HG02943 (cell line): ENCODE measurements around the gene UROC1.

Experiments
- ATAC-seq: cut with Tn5 transposase; IDR thresholded peaks from one replicate; pipeline ENCODE4 v1.9.1; 2021; ENCODE audit warnings: mild to moderate bottlenecking, low read depth, moderate library complexity; ENCODE audit not compliant: unreplicated experiment

UROC1 gene

DNA sequence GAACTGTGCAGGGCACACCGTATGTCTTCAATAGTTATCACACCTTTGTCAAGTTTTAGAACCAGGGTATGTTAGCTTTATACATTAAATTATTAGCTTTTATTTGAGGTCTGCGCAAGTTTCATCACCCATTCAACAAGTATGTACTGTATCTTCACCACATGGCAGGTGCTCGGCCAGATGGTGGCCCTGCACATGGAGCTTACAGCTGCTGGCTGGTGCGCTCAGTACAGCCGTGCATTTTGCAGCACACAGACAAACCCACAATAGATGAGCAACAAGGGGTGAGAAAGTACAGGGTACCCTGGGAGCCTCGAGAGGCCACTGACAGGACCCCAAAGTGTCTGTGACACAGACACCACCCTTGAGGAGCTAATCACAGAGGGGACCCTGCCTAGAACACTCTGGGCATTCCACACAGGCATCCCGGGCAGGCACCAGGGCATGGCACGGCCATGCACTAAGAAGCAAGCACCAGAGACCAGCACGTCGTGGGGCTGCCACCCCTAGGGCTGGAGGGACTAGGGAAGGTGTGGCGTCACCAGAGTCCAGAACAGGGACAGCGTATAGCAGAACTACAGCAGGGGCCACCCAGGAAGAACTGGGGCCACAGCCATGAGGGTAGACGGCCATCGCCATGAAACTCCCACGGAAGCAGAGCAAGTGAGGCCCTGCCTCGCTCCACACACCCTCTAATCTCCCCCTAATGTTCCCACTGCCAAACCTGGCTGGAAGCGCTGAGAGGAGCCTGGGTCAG is 69.3 kb downstream of the UROC1 start:
- ATAC-seq = no peak

DNA sequence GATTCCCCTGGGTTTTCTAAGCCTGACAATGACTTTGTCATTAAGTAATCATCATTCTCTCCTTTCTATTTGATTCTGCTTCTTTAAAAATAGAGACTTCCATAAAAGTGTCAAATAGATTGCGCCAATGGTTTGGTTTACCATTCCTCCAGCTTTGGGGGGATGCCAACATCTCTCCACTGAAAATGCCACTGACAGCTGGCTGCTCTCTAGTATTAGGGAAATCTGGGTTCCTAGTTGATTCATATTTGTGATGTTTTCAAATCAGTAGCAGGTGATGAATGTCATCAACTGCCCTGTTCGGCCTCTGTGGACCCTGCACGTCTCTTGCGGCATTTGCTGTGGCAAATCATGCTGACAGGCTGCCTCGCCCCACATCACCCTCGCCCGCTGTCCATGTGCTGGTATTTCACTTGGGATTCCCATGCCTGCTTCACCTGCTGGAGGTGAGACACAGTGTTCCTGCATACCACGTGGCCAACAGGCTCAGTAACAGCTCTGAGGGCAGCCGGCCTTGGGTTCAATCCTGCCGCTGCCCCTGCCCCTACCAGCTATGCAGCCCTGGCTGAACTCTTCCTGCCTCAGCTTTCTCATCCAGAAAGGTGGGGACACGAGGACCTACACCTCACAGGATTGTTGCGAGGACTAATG is 70.0 kb downstream of the UROC1 start:
- no peak for ATAC-seq

DNA sequence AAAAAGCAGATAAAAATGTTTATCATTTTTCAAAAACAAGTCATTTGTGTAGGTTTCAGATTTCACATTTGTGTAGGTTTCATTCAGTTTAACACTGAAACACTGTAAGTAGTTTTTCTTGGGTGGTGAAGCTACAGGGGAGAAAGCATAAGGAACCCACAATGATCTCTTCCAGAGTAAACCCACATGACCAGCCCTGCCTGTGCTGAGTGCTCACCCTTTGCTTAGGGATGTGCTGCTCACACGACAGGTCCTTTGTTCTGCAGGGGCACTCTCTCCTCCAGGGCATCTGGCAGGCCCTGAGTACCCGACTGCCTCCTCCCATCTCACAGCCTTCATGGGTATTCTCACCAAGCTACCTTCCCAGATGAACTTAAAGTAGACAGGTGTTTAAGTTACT is 70.8 kb downstream of the UROC1 start:
- ATAC-seq = no peak

DNA sequence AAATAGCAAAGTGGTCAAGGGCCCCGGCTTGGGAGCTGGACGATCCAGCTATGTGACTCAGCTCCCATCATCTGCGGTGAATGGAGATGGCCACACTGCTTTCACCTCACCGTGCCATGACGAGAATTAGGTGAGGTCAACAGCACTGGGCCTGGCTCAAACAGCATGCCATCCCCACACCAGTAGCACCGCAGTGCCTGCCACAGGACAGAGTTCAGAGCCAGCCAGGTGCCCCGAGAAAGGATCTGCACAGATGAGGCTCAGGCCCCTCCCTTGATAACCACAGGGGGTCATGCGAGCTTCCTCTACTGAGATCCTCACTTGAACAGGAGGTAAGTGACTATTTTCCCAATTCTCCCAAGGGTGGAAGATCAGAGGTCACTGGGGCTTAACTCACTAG is 71.3 kb downstream of the UROC1 start:
- ATAC-seq = no peak

DNA sequence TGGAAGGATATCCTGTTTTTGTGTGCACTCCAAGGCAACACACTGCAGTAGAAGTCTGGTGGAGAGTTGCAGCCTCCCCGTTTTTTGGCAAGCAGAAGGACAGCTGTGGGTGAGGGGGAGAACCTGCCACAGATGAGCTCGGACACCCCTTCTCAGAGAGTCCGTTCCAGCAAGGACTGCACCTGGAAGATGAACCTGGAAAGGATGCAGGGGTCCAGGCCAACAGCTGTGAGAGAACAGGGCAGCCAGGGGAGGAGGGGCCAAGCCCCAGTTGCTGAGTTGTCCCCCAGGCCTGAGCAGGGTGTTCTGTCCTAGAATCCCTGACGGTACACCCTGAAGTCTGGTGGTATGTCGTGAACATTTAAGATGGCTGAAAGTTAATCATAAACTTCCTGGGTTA is 72.1 kb downstream of the UROC1 start:
- ATAC-seq = no peak

DNA sequence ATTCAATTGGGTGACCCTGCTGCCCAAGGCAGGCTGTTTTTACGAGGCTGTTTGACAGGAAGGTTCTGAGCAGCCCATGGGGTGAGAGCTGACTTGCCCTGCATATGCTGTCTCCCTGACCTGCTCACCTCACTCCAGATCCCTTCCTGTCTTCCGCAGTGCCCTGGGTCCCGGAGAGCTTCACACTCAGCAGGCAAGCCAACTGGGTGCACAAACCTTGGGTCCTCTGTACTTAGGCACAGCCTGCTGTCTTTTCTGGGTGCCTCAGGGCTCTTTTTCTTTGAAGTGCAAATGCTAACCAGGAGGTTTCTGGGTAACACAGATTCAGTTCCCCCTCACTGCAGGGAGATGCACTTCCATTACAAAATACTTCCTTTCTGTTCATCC is 74.7 kb downstream of the UROC1 start:
- no peak for ATAC-seq

DNA sequence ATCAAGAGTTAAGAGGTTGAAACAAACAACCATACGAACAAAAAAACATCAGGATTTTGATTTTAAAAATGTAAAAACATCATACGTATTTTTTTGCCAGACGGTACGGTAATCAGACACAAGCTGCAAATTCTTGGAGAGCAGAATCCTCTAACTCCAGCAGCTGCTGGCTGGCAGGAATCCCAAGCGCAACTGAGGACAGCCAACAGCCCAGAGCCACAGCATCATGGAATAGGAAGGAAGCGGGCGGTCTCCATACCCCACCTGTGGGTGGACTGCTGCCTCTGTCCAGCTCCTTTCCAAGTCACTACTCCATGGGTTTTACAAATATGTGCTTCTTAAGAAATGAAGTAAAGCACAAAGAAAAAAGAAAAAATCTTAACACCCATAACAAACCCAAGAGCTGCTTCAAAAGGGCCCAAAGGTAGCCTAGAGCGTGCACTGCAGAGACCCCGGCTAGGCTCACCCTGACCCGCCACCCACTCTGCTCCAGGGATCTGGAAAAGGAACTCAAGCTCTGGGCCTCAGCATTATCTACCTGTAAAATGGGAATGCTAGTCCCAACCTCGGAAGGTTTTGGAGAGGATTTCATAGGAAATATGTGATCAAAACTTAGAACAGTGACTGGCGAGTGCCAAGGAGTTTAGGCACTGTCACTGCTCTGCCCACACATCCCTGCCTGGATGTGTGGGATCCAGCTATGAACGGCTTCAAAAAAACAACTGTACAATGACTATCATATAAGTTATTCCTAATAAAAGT is 75.3 kb downstream of the UROC1 start:
- ATAC-seq = no peak

DNA sequence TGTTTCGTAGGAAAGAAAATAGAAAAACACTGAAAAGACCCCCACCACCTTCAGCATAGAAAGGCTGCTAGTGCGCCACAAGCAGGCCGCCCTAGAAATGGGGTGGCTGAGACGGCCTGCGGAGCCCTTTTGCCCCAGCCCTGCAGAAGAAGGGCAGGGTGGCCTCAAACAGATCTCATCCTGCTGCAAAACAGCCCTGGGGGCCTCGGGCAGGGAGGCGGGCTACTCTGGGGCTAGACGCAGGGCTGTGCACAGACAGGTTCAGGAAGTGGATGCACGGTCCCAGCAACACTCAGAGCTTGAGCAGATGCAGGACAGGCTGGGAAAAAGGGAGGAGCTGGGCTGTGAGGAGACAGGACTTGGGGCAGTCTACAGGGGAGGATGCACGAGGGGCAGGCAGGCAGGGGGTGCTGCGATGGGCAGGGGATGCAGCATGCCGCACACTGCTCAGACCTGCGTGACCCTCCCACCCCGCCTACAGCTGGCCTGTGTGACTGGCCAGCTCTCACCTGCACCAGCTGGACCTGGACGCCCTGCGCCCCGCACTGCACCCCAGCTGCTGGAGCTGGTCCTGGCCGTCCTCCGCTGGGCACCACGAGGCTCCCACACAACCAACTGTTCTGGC is 76.2 kb downstream of the UROC1 start:
- ATAC-seq = no peak

DNA sequence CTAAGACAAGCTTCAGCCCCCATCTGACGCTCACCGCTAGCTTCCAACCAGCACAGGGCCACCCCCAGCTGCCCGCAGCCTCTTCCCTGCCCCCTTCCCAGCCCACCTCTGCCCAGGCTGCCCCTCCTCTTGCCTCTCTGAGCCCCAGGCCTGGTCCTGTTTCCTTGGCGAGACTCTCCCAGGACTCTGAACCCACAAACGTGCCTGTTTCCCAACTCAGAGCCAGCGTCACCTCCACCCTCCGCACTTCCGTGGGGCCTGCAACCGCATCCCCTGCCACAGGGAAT is 76.9 kb downstream of the UROC1 start:
- ATAC-seq = no peak

DNA sequence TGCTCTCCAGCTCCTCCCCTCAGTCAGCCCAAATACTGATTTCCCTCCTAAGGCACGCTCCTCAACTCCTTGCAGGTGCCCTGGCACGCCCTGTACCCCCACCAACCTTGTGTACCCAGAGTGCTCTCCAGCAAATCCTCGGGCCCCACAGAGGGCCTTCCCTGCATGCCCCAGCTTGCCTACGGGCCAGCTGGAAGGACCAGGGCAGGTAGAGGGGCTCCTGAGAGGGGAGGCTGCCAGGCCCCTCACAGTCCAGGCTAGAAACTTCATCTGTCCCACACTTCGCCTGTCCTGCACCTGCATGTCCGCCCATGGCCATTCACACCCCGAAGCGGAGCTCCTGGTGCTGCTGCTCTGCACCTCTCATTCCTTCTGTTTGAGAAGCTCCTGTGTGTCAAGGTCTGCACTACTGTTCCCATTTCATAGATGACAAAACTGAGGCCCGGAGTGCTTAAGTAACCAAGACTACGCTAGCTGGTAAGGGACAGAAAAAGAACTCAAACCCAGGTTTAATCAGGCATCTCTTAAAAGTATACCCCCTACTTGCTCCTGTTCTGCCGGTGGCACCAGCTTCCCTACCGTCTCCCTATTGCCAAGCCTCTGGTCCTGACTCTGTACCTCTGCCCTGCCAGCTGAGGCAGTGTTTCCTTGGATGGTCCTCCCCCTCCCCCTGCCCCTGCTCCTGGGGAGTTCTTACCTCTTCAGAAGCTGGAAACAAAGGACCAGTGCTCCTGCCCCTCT is 77.4 kb downstream of the UROC1 start:
- no peak for ATAC-seq

DNA sequence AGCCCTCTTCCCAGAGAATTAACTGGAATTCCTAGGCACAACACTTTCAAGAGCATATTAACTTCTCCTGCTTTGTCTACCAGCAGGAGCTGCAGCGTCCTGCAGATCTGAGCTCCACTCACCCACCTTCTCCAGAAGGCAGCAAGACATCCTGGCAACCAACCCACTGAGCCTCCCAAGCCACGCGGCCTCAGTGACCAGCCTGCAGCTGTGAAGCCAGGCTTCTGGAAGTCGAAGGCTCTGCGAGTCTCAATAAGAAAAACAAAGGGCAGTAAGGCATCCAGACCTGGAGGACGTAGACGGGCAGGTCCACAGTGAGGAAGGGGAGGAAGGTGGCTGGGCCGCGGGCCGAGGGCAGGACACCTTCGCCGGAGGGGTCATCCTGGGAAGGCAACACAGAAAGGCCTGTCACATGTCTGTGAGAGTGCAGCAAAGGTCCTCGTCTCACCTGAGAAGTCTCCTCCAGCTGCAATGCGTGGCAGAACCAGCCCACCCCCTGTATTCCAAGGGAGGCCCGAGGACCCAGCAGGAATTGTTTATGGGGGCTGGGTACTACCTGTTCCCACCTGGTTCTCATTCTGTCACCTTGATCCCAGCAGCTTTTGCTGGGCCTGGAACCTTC is 78.1 kb downstream of the UROC1 start:
- no peak for ATAC-seq

DNA sequence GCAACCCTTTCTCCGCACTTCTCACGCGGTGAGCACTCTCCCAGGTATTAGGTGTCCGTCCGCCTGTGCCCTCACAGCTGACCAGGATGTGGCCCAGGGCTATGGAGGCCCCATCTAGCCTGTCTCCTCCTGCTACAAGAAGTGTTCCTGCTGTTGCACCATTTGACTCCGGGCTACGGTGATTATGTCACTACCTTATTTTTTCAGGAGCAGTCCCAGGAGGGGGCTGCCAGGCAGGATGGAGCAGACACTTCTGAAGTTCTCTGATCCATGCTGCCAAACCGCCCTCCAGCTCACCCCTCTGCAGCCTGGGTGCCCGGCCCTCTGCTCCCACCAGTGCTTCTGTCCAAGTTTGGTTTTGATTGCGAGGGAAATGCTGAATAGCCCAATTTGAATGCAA is 78.8 kb downstream of the UROC1 start:
- no peak for ATAC-seq

DNA sequence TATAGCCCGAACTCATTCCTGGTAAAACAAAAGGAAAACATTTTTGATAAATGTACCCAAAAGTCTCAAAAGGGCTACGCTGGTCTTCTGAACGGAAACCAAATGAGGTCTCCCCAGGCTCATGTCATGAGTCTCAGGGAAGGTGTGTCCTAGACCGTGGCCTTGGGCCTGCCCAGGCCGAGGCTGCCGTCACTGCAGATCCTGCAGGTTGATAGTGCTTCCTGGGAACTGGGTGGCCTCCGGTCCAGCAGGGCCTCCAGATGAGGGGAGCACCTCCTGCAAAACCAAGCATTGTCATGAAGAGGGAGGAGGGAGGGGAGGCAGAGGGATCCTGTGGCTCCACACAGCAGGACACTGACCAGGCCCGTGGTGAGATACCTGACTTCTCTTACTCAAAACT is 79.4 kb downstream of the UROC1 start:
- ATAC-seq = no peak

DNA sequence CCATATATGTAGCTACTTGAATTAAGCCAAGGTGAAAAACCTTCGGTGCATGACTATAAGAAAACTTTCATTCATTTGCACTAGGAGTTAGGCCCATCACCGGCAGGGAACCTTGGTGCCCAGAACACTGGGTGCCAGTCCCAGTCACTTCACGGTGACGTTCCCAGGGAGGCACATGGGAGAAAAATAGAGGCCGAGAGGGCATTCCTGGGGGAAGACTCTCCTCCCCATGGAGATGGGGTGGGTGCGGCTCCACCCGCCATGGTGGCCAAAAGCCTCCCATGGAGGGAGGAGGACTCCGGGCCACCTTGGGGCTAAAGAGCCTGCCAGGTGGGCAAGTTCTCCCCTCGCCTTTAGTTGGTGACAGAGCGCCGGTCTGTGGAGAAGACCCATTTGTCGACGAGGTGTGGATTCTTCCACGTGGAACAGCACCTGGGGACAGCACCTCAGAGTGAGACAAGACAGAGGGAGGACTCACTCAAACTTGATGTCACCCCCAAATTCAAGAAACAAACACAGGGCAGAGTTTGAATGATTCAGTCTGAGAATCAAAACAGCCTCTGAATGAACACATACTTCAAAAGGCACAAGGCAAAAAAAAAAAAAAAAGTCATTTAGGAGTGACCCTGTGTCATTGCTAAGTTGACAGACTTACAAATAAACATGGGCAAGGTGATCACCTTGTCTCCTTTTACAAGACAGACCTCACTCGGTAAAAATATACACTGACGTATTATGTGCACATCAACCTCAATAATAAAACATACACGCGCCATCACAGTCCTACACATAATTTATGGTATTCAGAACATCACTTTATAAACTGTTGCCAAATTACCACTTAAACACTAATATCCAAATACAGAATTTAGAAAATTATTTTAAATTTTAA is 80.5 kb downstream of the UROC1 start:
- no peak for ATAC-seq

DNA sequence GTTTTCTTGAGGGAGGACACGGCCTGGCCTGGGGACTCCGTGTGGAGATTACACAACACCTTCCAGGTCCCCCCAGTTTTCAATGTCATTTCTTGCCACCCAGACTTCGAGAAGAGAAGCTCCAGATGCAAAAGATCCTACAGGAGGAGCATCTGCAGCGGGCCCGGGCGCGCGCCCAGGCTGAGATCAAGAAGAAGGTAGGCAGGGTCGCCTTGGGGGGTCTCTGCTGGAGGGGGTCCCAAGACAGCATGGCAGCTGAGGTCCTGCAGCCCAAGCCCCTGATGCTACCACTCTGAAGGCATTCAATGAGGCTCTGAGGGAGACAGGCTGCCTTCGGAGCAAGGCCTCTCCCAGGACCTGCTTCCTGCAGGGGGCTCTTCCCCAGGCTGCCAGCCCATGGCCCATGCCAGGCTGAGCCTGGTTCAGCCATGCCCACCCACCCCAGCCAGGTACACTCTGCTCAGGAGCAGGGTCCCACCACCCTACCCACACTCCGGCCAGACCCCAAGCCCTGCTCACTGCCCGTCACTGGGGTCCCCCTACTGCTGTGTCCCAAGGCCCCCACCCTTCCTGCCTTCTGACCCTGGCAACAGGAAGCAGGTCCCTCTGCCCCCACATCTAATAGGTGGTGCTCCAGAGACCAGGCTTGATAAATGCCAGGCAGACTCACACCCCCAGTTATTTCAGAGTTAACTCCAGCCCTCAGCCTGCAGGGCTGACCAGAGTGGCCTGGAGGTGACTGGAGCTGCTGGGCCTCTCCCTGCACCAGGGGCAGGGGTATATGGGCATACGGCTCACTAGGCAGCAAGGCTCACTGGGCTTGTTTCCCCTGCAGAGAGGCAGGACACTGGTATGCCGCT is 81.9 kb downstream of the UROC1 start:
- ATAC-seq = no peak

DNA sequence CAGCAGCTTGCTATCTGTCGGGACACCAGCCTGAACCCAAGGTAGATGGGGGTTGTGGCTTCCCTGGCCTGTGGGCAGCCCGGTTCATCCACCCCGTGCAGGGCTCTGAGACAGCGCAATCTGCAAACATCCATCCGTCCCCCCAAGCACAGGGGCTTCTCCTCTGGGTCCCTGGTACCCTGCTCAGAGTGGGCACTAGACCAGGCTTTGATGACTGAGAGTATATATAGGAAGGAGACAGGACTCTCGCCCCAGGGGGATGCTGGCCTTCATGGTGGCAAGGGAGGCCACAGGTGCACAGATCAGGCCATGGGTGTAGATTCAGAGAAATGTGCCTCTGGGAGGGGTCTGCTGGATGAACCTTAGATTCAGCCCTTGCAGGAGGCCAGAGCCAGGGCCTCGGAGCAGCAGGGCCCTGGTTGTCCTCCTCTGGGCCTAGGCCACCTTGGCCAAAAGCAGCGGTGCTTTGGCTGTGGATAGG is 82.6 kb downstream of the UROC1 start:
- ATAC-seq = no peak

DNA sequence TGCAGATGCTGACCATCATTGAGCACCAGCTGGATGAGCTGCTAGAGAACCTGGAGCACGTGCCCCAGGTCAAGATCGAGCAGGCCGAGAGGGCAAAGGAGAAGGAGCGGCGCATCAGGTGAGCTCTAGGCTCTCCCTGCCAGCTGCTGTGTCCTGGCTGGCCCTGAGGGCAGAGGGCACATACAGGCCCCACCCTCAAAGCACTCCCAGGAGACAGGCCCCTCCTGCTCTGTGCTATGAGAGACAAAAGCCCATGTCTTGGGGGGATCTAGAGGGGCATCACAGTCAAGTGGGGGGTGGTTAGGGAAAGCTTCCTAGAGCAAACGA is 83.3 kb downstream of the UROC1 start:
- ATAC-seq = no peak

DNA sequence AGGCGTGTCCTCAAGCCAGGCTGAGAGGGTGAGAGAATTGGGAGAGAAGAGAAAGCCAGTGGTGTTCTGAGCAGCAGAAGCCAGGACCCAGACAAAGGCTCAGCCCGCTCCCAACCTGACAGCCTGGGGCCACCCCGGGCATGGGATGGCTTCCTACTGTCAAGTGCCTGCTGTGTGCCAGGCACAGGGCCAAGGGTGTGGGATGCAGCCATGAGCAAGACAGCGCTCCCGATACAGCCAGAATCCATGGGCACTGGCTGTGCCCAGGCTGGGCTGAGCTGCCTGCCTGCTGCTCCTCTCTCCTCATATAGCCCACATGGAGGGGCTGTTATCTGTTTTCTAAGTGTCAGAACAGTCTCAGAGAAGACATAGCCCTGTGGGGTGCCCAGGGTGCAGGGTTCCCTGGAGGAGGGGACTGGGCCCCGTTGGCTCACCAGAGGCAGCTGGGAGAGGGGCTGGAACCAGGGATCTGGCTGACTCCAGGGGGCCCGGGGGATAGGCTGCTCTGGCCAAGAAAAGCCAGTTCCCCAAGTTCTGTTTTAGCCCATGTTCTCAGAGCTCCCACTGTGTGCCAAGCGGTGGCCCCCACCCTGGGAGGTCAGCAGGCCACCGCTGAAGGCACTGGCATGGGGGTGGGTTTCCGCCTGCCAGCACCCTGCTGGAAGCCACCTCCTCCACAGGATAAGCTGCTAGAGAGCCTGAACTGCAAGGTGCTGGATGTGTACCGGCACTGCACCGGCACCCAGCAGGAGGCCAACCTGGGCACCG is 83.9 kb downstream of the UROC1 start:
- ATAC-seq = no peak
